ENCODE results near the gene SNX17. TPM values are rescaled to one million over a fixed set of nuclear protein-coding genes. Genes with fewer than 3 reads are reported as not detected.

SNX17 gene
- total RNA-seq, 1 experiment from 2014 or later, result 90.5 TPM

DNA sequence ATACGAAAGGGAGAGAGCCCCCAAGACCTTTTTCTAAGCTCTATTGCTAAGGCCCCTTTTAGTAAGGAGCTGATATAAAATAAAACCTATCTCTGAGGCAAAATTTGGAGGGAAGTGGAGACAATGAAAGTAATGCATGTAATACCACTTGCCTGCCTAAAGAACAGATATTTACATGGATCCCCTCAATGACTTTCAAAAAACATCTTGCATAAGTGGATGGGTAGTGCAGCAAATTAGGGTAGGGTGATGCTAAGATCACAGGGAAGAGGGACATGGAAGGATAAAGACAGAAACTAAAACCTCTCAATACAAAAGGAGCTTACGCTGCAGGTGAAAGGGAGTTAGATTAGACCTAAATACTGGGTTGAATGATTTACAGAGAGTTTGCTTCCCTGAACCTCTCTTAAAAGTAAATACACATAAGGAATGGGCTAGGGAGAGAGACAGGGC, 9.0 kb downstream of the SNX17 start:
- Histone ChIP-seq H3K36me3 (ENCODE audit: control insufficient read depth in 1 of 2, insufficient read depth in 2 of 2, low read length in 2 of 2) (peaks cover 29 to 59% of the 10 kb centered on the region in 2 experiments; a peak in 3 of 4 replicates), H4K20me1 (ENCODE audit: insufficient read depth) (no peaks in the 10 kb centered on the region), H3K4me3 (replicated peaks in 1 of 2; ENCODE audit: low read depth in 1 of 2, low read length in 2 of 2) (peak overlapping the region; percentile 72 to 80), H3K4me1 (ENCODE audit: control insufficient read depth in 1 of 2, insufficient read depth in 2 of 2, low read length in 2 of 2) (peaks cover 3 to 27% of the 10 kb centered on the region in 2 experiments; a peak in 3 of 4 replicates), H3K79me2 (ENCODE audit: insufficient read depth, low read length) (peaks cover 23% of the 10 kb centered on the region), H3K9ac (ENCODE audit: low read length) (peak overlapping the region; percentile 80), H3K27me3 (ENCODE audit: insufficient read depth, low read length) (no peaks in the 10 kb centered on the region), H3K27ac (ENCODE audit: low read depth, low read length) (peak overlapping the region; percentile 67), H3K4me2 (ENCODE audit: low read length) (peak overlapping the region; percentile 99), H2AFZ (ENCODE audit: low read depth, low read length, poor library complexity, severe bottlenecking) (no peak overlapping the region), H3K9me2 (ENCODE audit: insufficient read depth) (no peaks in the 10 kb centered on the region), H3K9me3 (ENCODE audit: control insufficient read depth in 1 of 2, insufficient read depth in 1 of 2, low read depth in 1 of 2, low read length in 2 of 2) (no peaks in the 10 kb centered on the region)
- ChIA-PET CTCF (interaction anchor here (1.0 to 2.0 kb wide), 3 partner anchors 8 to 77 kb away, joined by 3 to 6 read pairs (median 5); partner anchors contain the start of gene EIF2B4), RAD21 (ENCODE audit: low non-redundant PET in 1 of 2, low total read pairs in 2 of 2, uncharacterized antibody in 2 of 2, unreplicated experiment in 2 of 2) (no interaction called here), POLR2A (interaction anchor here (1.0 to 1.7 kb wide), 3 partner anchors 8 to 13 kb away, joined by 3 to 6 read pairs (median 5); partner anchors contain the start of genes EIF2B4 and SNX17)
- BruUV-seq (replicated peaks), result TSS peak; percentile 6
- TF ChIP-seq FOSL1 (IDR thresholded peaks at IDR 0.05; ENCODE audit: low read depth), result no peak
- TF ChIP-seq RAD21 (IDR thresholded peaks at IDR 0.05; ENCODE audit: low read depth), result no peak
- no peak for TF ChIP-seq ELF1 (IDR thresholded peaks at IDR 0.05; ENCODE audit: borderline replicate concordance, low read depth)
- TF ChIP-seq, protein P1, sequence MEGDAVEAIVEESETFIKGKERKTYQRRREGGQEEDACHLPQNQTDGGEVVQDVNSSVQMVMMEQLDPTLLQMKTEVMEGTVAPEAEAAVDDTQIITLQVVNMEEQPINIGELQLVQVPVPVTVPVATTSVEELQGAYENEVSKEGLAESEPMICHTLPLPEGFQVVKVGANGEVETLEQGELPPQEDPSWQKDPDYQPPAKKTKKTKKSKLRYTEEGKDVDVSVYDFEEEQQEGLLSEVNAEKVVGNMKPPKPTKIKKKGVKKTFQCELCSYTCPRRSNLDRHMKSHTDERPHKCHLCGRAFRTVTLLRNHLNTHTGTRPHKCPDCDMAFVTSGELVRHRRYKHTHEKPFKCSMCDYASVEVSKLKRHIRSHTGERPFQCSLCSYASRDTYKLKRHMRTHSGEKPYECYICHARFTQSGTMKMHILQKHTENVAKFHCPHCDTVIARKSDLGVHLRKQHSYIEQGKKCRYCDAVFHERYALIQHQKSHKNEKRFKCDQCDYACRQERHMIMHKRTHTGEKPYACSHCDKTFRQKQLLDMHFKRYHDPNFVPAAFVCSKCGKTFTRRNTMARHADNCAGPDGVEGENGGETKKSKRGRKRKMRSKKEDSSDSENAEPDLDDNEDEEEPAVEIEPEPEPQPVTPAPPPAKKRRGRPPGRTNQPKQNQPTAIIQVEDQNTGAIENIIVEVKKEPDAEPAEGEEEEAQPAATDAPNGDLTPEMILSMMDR (IDR thresholded peaks at IDR 0.05 in 2 of 3, conservative IDR thresholded peaks at IDR 0.05 in 1 of 3; ENCODE audit: borderline replicate concordance in 1 of 3, insufficient read depth in 1 of 3, low read depth in 2 of 3, low read length in 2 of 3), result no peak
- no peak for TF ChIP-seq ZNF274 (IDR thresholded peaks at IDR 0.05; ENCODE audit: low read depth, low read length)
- intact Hi-C loops (cut with micrococcal nuclease), result no loop called here
- ATAC-seq, result no peak
- no peak for DNase-seq (ENCODE audit: low read depth, low spot score)
